ENCODE results near the gene RIMBP3B.
A peak's percentile ranks its signal among the peaks of the same experiment; 100 is the strongest.
"Not testable (repeated sequence)": the region's sequence is repeated elsewhere in the genome, so short reads cannot be mapped to it uniquely, and the experiment has no call there.

The RIMBP3B gene

GRCh38 chr22:21384468-21385357 is 1.2 kb downstream of the RIMBP3B start:
- not testable (repeated sequence) for H3K27ac ChIP-seq (ENCODE audit: low read depth, low read length); H3K9me3 ChIP-seq (ENCODE audit: control insufficient read depth in 1 of 2, low read length in 2 of 2); H3K4me1 ChIP-seq (ENCODE audit: control insufficient read depth in 1 of 2, insufficient read depth in 2 of 2, low read length in 2 of 2); H3K4me3 ChIP-seq (ENCODE audit: low read depth in 1 of 2, low read length in 2 of 2); H3K27me3 ChIP-seq (ENCODE audit: control insufficient read depth in 1 of 2, insufficient read depth in 2 of 2, low read length in 2 of 2); H3K36me3 ChIP-seq (ENCODE audit: control insufficient read depth in 1 of 2, insufficient read depth in 2 of 2, low read length in 2 of 2); H3K9ac ChIP-seq (ENCODE audit: low read depth in 1 of 2, low read length in 2 of 2)

- not testable (repeated sequence) for H3K4me3 ChIP-seq (ENCODE audit: low read depth in 1 of 2, low read length in 2 of 2); H3K27me3 ChIP-seq (ENCODE audit: control insufficient read depth in 1 of 2, insufficient read depth in 2 of 2, low read length in 2 of 2); H3K27ac ChIP-seq (ENCODE audit: low read depth, low read length); H3K4me1 ChIP-seq (ENCODE audit: control insufficient read depth in 1 of 2, insufficient read depth in 2 of 2, low read length in 2 of 2); H3K36me3 ChIP-seq (ENCODE audit: control insufficient read depth in 1 of 2, insufficient read depth in 2 of 2, low read length in 2 of 2); H3K9me3 ChIP-seq (ENCODE audit: control insufficient read depth in 1 of 2, low read length in 2 of 2); H3K9ac ChIP-seq (ENCODE audit: low read depth in 1 of 2, low read length in 2 of 2)
These were observed 5.9 kb downstream of the RIMBP3B start for GRCh38 chr22:21389480-21389879.

- not testable (repeated sequence) for H3K27ac ChIP-seq (ENCODE audit: low read depth, low read length); H3K9me3 ChIP-seq (ENCODE audit: control insufficient read depth in 1 of 2, low read length in 2 of 2); H3K9ac ChIP-seq (ENCODE audit: low read depth in 1 of 2, low read length in 2 of 2); H3K4me1 ChIP-seq (ENCODE audit: control insufficient read depth in 1 of 2, insufficient read depth in 2 of 2, low read length in 2 of 2); H3K27me3 ChIP-seq (ENCODE audit: control insufficient read depth in 1 of 2, insufficient read depth in 2 of 2, low read length in 2 of 2); H3K4me3 ChIP-seq (ENCODE audit: low read depth in 1 of 2, low read length in 2 of 2); H3K36me3 ChIP-seq (ENCODE audit: control insufficient read depth in 1 of 2, insufficient read depth in 2 of 2, low read length in 2 of 2)
These were observed 6.5 kb downstream of the RIMBP3B start for GRCh38 chr22:21390013-21390412.

GRCh38 chr22:21394613-21395012 is 11.1 kb downstream of the RIMBP3B start:
- not testable (repeated sequence) for H3K36me3 ChIP-seq (ENCODE audit: control insufficient read depth in 1 of 2, insufficient read depth in 2 of 2, low read length in 2 of 2); H3K9me3 ChIP-seq (ENCODE audit: control insufficient read depth in 1 of 2, low read length in 2 of 2); H3K27ac ChIP-seq (ENCODE audit: low read depth, low read length)

GRCh38 chr22:21401197-21401969 is 17.8 kb downstream of the RIMBP3B start:
- not testable (repeated sequence) for H3K9me3 ChIP-seq (ENCODE audit: control insufficient read depth in 1 of 2, low read length in 2 of 2); H3K36me3 ChIP-seq (ENCODE audit: control insufficient read depth in 1 of 2, insufficient read depth in 2 of 2, low read length in 2 of 2); H3K4me3 ChIP-seq (ENCODE audit: low read depth in 1 of 2, low read length in 2 of 2); H3K4me1 ChIP-seq (ENCODE audit: control insufficient read depth in 1 of 2, insufficient read depth in 2 of 2, low read length in 2 of 2); H3K27ac ChIP-seq (ENCODE audit: low read depth, low read length); H3K27me3 ChIP-seq (ENCODE audit: control insufficient read depth in 1 of 2, insufficient read depth in 2 of 2, low read length in 2 of 2); H3K9ac ChIP-seq (ENCODE audit: low read depth in 1 of 2, low read length in 2 of 2)

More at GRCh38 chr22:21394613-21395012, 11.1 kb downstream of the RIMBP3B start:
- H3K9ac ChIP-seq (ENCODE audit: low read depth in 1 of 2, low read length in 2 of 2); H3K4me1 ChIP-seq (ENCODE audit: control insufficient read depth in 1 of 2, insufficient read depth in 2 of 2, low read length in 2 of 2); H3K27me3 ChIP-seq (ENCODE audit: control insufficient read depth in 1 of 2, insufficient read depth in 2 of 2, low read length in 2 of 2); H3K4me3 ChIP-seq (ENCODE audit: low read depth in 1 of 2, low read length in 2 of 2): not testable (repeated sequence)

- not testable (repeated sequence) for H3K36me3 ChIP-seq (ENCODE audit: control insufficient read depth in 1 of 2, insufficient read depth in 2 of 2, low read length in 2 of 2); H3K9me3 ChIP-seq (ENCODE audit: control insufficient read depth in 1 of 2, low read length in 2 of 2); H3K4me1 ChIP-seq (ENCODE audit: control insufficient read depth in 1 of 2, insufficient read depth in 2 of 2, low read length in 2 of 2); H3K4me3 ChIP-seq (ENCODE audit: low read depth in 1 of 2, low read length in 2 of 2); H3K27me3 ChIP-seq (ENCODE audit: control insufficient read depth in 1 of 2, insufficient read depth in 2 of 2, low read length in 2 of 2); H3K9ac ChIP-seq (ENCODE audit: low read depth in 1 of 2, low read length in 2 of 2); H3K27ac ChIP-seq (ENCODE audit: low read depth, low read length)
These were observed 19.3 kb downstream of the RIMBP3B start for GRCh38 chr22:21402763-21403314.

- not testable (repeated sequence) for H3K36me3 ChIP-seq (ENCODE audit: control insufficient read depth in 1 of 2, insufficient read depth in 2 of 2, low read length in 2 of 2); H3K9me3 ChIP-seq (ENCODE audit: control insufficient read depth in 1 of 2, low read length in 2 of 2); H3K4me1 ChIP-seq (ENCODE audit: control insufficient read depth in 1 of 2, insufficient read depth in 2 of 2, low read length in 2 of 2); H3K4me3 ChIP-seq (ENCODE audit: low read depth in 1 of 2, low read length in 2 of 2); H3K9ac ChIP-seq (ENCODE audit: low read depth in 1 of 2, low read length in 2 of 2); H3K27ac ChIP-seq (ENCODE audit: low read depth, low read length); H3K27me3 ChIP-seq (ENCODE audit: control insufficient read depth in 1 of 2, insufficient read depth in 2 of 2, low read length in 2 of 2)
These were observed 23.6 kb downstream of the RIMBP3B start for GRCh38 chr22:21407139-21407538.

GRCh38 chr22:21407792-21408191 is 24.2 kb downstream of the RIMBP3B start:
- H3K36me3 ChIP-seq (ENCODE audit: control insufficient read depth in 1 of 2, insufficient read depth in 2 of 2, low read length in 2 of 2); H3K4me3 ChIP-seq (ENCODE audit: low read depth in 1 of 2, low read length in 2 of 2); H3K27me3 ChIP-seq (ENCODE audit: control insufficient read depth in 1 of 2, insufficient read depth in 2 of 2, low read length in 2 of 2); H3K9me3 ChIP-seq (ENCODE audit: control insufficient read depth in 1 of 2, low read length in 2 of 2); H3K4me1 ChIP-seq (ENCODE audit: control insufficient read depth in 1 of 2, insufficient read depth in 2 of 2, low read length in 2 of 2); H3K27ac ChIP-seq (ENCODE audit: low read depth, low read length); H3K9ac ChIP-seq (ENCODE audit: low read depth in 1 of 2, low read length in 2 of 2): not testable (repeated sequence)

- not testable (repeated sequence) for H3K9ac ChIP-seq (ENCODE audit: low read depth in 1 of 2, low read length in 2 of 2); H3K4me3 ChIP-seq (ENCODE audit: low read depth in 1 of 2, low read length in 2 of 2); H3K36me3 ChIP-seq (ENCODE audit: control insufficient read depth in 1 of 2, insufficient read depth in 2 of 2, low read length in 2 of 2); H3K9me3 ChIP-seq (ENCODE audit: control insufficient read depth in 1 of 2, low read length in 2 of 2); H3K4me1 ChIP-seq (ENCODE audit: control insufficient read depth in 1 of 2, insufficient read depth in 2 of 2, low read length in 2 of 2); H3K27me3 ChIP-seq (ENCODE audit: control insufficient read depth in 1 of 2, insufficient read depth in 2 of 2, low read length in 2 of 2); H3K27ac ChIP-seq (ENCODE audit: low read depth, low read length)
These were observed 32.8 kb downstream of the RIMBP3B start for GRCh38 chr22:21416375-21416774.

GRCh38 chr22:21417227-21417746 is 33.7 kb downstream of the RIMBP3B start, which contains the start of gene HIC2:
Gene HIC2 (plus strand): TSS chr22:21417371. CDS start chr22:21442832, 25,461 bp downstream.
- H3K4me1 ChIP-seq (ENCODE audit: control insufficient read depth in 1 of 2, insufficient read depth in 2 of 2, low read length in 2 of 2); H3K36me3 ChIP-seq (ENCODE audit: control insufficient read depth in 1 of 2, insufficient read depth in 2 of 2, low read length in 2 of 2); H3K27me3 ChIP-seq (ENCODE audit: control insufficient read depth in 1 of 2, insufficient read depth in 2 of 2, low read length in 2 of 2); H3K9me3 ChIP-seq (ENCODE audit: control insufficient read depth in 1 of 2, low read length in 2 of 2); H3K9ac ChIP-seq (ENCODE audit: low read depth in 1 of 2, low read length in 2 of 2); H3K27ac ChIP-seq (ENCODE audit: low read depth, low read length): not testable (repeated sequence)
- H3K4me3 ChIP-seq (ENCODE audit: low read depth in 1 of 2, low read length in 2 of 2): peak within 1 kb of the TSS in 1 of 2 donors; percentile 36
